SK-N-SH (cell line): Measurements from ENCODE around the gene MAP4. TPM values are rescaled to one million over a fixed set of nuclear protein-coding genes. Genes with fewer than 3 reads are reported as not detected.

Experiments used
- CTCF ChIA-PET: fragments of 300-600, 350-600 bp; formaldehyde crosslinking; extraction: SDS; loops from one replicate; lab custom pipeline; 2021; lab: Yijun Ruan, JAX
- POLR2A ChIA-PET: fragments of 350-600 bp; sonication (Branson Sonifier 250); formaldehyde crosslinking; extraction: SDS; loops from one replicate; lab custom pipeline; 2020; ENCODE audit warnings: antibody characterized with exemption, inconsistent platforms; lab: Yijun Ruan, JAX
- DNase-seq: peaks from one replicate; pipeline ENCODE4 v3.0.0; 2012
- H2AFZ ChIP-seq: fragments of 200-600 bp; sonication (generic); 2 replicates; pipeline ENCODE4 v1.8.1; 2016; ENCODE audit warnings: antibody characterized with exemption, mild to moderate bottlenecking, low read depth
- H3F3A ChIP-seq: fragments of 200-600 bp; sonication (generic); replicated peaks from 2 replicates; pipeline ENCODE3; 2016; ENCODE audit warnings: antibody characterized with exemption, mild to moderate bottlenecking; ENCODE audit not compliant: insufficient read depth
- H3K27ac ChIP-seq, 2 experiments: fragments of 200-500 bp in 1 of 2; fragments of 200-600 bp in 1 of 2; sonication (Bioruptor generic) in 1 of 2; sonication (generic), shearing (Covaris generic) in 1 of 2; 2 replicates each; pipeline versions ENCODE4 v1.5.1 to v1.6.1; 2014 to 2016; ENCODE audit warnings: low read depth in 2 of 2, inconsistent platforms in 1 of 2, low read length in 1 of 2, mild to moderate bottlenecking in 1 of 2, mixed read lengths in 1 of 2
- H3K27me3 ChIP-seq: fragments of 200-600 bp; sonication (generic), shearing (Covaris generic); 2 replicates; pipeline ENCODE4 v1.6.1; 2016; ENCODE audit warnings: mixed run types; ENCODE audit not compliant: insufficient read depth
- H3K36me3 ChIP-seq, 2 experiments: fragments of 200-500 bp in 1 of 2; fragments of 200-600 bp in 1 of 2; sonication (Bioruptor generic) in 1 of 2; sonication (generic) in 1 of 2; replicated peaks in 1 of 2; 2 replicates each; pipeline versions ENCODE3 to v1.5.1; 2014 to 2016; ENCODE audit warnings: low read length in 1 of 2, mild to moderate bottlenecking in 1 of 2; ENCODE audit not compliant: insufficient read depth in 2 of 2, control insufficient read depth in 1 of 2
- H3K4me1 ChIP-seq, 2 experiments: fragments of 200-500 bp in 1 of 2; fragments of 200-600 bp in 1 of 2; sonication (Bioruptor generic) in 1 of 2; sonication (generic), shearing (Covaris generic) in 1 of 2; 2 replicates each; pipeline versions ENCODE4 v1.5.1 to v1.6.1; 2014 to 2016; ENCODE audit warnings: low read depth in 1 of 2, low read length in 1 of 2, mixed run types in 1 of 2; ENCODE audit not compliant: insufficient read depth in 2 of 2, control insufficient read depth in 1 of 2
- H3K4me2 ChIP-seq: fragments of 200-600 bp; sonication (generic), shearing (Covaris generic); 2 replicates; pipeline ENCODE4 v1.6.1; 2017; ENCODE audit warnings: mixed run types
- H3K4me3 ChIP-seq, 2 experiments: fragments of 200-500 bp in 1 of 2; fragments of 200-600 bp in 1 of 2; sonication (Bioruptor generic) in 1 of 2; sonication (generic), shearing (Covaris generic) in 1 of 2; 2 replicates each; pipeline versions ENCODE4 v1.5.1 to v1.8.1; 2014 to 2016; ENCODE audit warnings: low read depth in 2 of 2, inconsistent platforms in 1 of 2, low read length in 1 of 2, mild to moderate bottlenecking in 1 of 2, mixed read lengths in 1 of 2, moderate library complexity in 1 of 2
- H3K79me2 ChIP-seq: fragments of 200-600 bp; sonication (generic); 2 replicates; pipeline ENCODE4 v1.8.1; 2017; ENCODE audit warnings: mild to moderate bottlenecking; ENCODE audit not compliant: insufficient read depth
- H3K9ac ChIP-seq: fragments of 200-600 bp; sonication (generic); 2 replicates; pipeline ENCODE4 v1.6.1; 2017; ENCODE audit warnings: mixed run types
- H3K9me2 ChIP-seq: fragments of 200-600 bp; sonication (generic); 2 replicates; pipeline ENCODE4 v1.6.1; 2017; ENCODE audit warnings: mixed run types
- H3K9me3 ChIP-seq: fragments of 200-600 bp; sonication (generic); 2 replicates; pipeline ENCODE4 v1.6.1; 2017; ENCODE audit warnings: mixed run types, mild to moderate bottlenecking, moderate library complexity
- H4K20me1 ChIP-seq: fragments of 200-600 bp; sonication (generic); 2 replicates; pipeline ENCODE4 v1.6.1; 2017; ENCODE audit warnings: mild to moderate bottlenecking, mixed run types; ENCODE audit not compliant: insufficient read depth
- EP300 ChIP-seq, 2 experiments: IDR thresholded peaks; 2 replicates each; pipeline versions ENCODE4 v1.4.0 to v1.6.1; 2012; ENCODE audit warnings: borderline replicate concordance in 1 of 2, low read depth in 1 of 2, low read length in 1 of 2
- FOSL2 ChIP-seq: IDR thresholded peaks from 2 replicates; pipeline ENCODE4 v1.4.0; 2012; ENCODE audit warnings: low read depth, mild to moderate bottlenecking, moderate library complexity, borderline replicate concordance
- FOXM1 ChIP-seq: IDR thresholded peaks from 2 replicates; pipeline ENCODE4 v1.4.0; 2012; ENCODE audit warnings: low read depth, mild to moderate bottlenecking
- NFIC ChIP-seq: IDR thresholded peaks from 2 replicates; pipeline ENCODE4 v1.4.0; 2012; ENCODE audit warnings: borderline replicate concordance
- NRF1 ChIP-seq: IDR thresholded peaks from 2 replicates; pipeline ENCODE4 v1.6.1; 2012; ENCODE audit warnings: low read depth, mild to moderate bottlenecking, low read length
- PBX3 ChIP-seq: IDR thresholded peaks from 2 replicates; pipeline ENCODE4; 2012
- POLR2AphosphoS5 ChIP-seq: IDR thresholded peaks from 2 replicates; pipeline ENCODE4 v1.6.1; 2012; ENCODE audit warnings: low read depth, low read length
- RAD21 ChIP-seq: IDR thresholded peaks from 2 replicates; pipeline ENCODE4 v1.6.1; 2012; ENCODE audit warnings: mild to moderate bottlenecking, low read length
- REST ChIP-seq: IDR thresholded peaks from 2 replicates; pipeline ENCODE4 v1.6.1; 2012; ENCODE audit warnings: mild to moderate bottlenecking, low read depth, low read length, moderate library complexity
- RFX5 ChIP-seq: IDR thresholded peaks from 2 replicates; pipeline ENCODE4 v1.6.1; 2012; ENCODE audit warnings: mild to moderate bottlenecking, improper control_type of control experiment, low read length
- SMC3 ChIP-seq: IDR thresholded peaks from 2 replicates; pipeline ENCODE4 v1.6.1; 2012; ENCODE audit warnings: low read depth, low read length, improper control_type of control experiment
- TAF1 ChIP-seq: IDR thresholded peaks from 2 replicates; pipeline ENCODE4 v1.6.1; 2012; ENCODE audit warnings: low read depth, mild to moderate bottlenecking, low read length, moderate library complexity, borderline replicate concordance
- TCF12 ChIP-seq: IDR thresholded peaks from 2 replicates; pipeline ENCODE4 v1.4.0; 2012
- TEAD4 ChIP-seq: IDR thresholded peaks from 2 replicates; pipeline ENCODE4 v1.4.0; 2012; ENCODE audit warnings: mild to moderate bottlenecking, borderline replicate concordance; ENCODE audit not compliant: insufficient read depth
- ZBTB33 ChIP-seq: IDR thresholded peaks from 2 replicates; pipeline ENCODE4 v1.4.0; 2012; ENCODE audit warnings: low read depth, borderline replicate concordance
- WGBS: methylation state at CpG from one replicate; pipeline ENCODE4 v1.1.6; 2017; ENCODE audit warnings: low lambda C conversion rate; 5-methylcytosine and 5-hydroxymethylcytosine counted together
- polyA plus RNA-seq, 3 experiments: library from polyadenylated mRNA; depleted of rRNA; stranded (reverse); fragments of >200 nt; gene quantifications; 2 replicates each; pipeline ENCODE4 v1.2.3, GENCODE V29; 2012

MAP4 gene
- polyA plus RNA-seq, 1 of the 3 experiments (the other 2 are of a cell fraction), result 121 TPM

- no peak overlapping the region for H3K4me3 ChIP-seq
- no peaks in the 10 kb centered on the region for H3K9me2 ChIP-seq
- no peak for TF ChIP-seq POLR2AphosphoS5
- no peak for TF ChIP-seq TAF1
- TF ChIP-seq EP300 (IDR thresholded peaks at IDR 0.05; ENCODE audit: borderline replicate concordance in 1 of 2, low read depth in 1 of 2, low read length in 1 of 2), result no peak
- no peak for TF ChIP-seq SMC3
- no peak for TF ChIP-seq RFX5
- no peak for TF ChIP-seq NFIC
- no peak for TF ChIP-seq RAD21
- TF ChIP-seq TCF12, result no peak
- TF ChIP-seq FOSL2, result no peak
- TF ChIP-seq REST, result no peak
- no peak for TF ChIP-seq ZBTB33
- TF ChIP-seq FOXM1, result no peak
- no peak for TF ChIP-seq NRF1
- no peak for TF ChIP-seq PBX3
- TF ChIP-seq TEAD4, result no peak
- TF ChIP-seq, all 33 proteins: peak for 0
- Histone ChIP-seq H3K4me1 (no peaks in the 10 kb centered on the region), H3K36me3 (peaks cover 34 to 63% of the 10 kb centered on the region in 2 experiments), H3F3A (peaks cover 22% of the 10 kb centered on the region), H3K9ac (no peak overlapping the region), H3K4me2 (no peak overlapping the region), H3K27me3 (no peaks in the 10 kb centered on the region), H3K79me2 (0 out of 2 replicates have a peak, but pooled peaks cover 3% of the 10 kb centered on the region), H3K27ac (no peak overlapping the region), H4K20me1 (peaks cover 21% of the 10 kb centered on the region; the same call in 1 of the 2 replicates), H3K9me3 (no peaks in the 10 kb centered on the region), H2AFZ (no peak overlapping the region)
- 97% methylated on average over 8 of the region's 11 CpGs for WGBS
- POLR2A ChIA-PET, result interaction anchor here (0.6 kb wide), 1 partner anchor 10 kb away, joined by 3 read pairs; no protein-coding TSS in a partner anchor
- DNase-seq, result no peak
- CTCF ChIA-PET, result interaction anchor here (1.0 to 2.2 kb wide), 5 partner anchors 9 to 297 kb away, joined by 3 to 7 read pairs (median 4); no protein-coding TSS in a partner anchor
These were observed 161.9 kb downstream of the MAP4 start for GRCh38 chr3:47854267-47854666.
